GM19438 (cell line): ENCODE measurements around the gene GRM7.

Source experiments
- ATAC-seq: cut with Tn5 transposase; IDR thresholded peaks from one replicate; pipeline ENCODE4 v1.9.1; 2021; ENCODE audit warnings: low read depth; ENCODE audit not compliant: unreplicated experiment

The GRM7 gene

GRCh38 chr3:7692866-7693265, 832.0 kb downstream of the GRM7 start:
- no peak for ATAC-seq

GRCh38 chr3:7693976-7694375, 833.1 kb downstream of the GRM7 start:
- no peak for ATAC-seq

- ATAC-seq: no peak
These were observed 834.1 kb downstream of the GRM7 start for GRCh38 chr3:7695049-7695448.

GRCh38 chr3:7696320-7696719, 835.4 kb downstream of the GRM7 start:
- ATAC-seq: no peak

DNA sequence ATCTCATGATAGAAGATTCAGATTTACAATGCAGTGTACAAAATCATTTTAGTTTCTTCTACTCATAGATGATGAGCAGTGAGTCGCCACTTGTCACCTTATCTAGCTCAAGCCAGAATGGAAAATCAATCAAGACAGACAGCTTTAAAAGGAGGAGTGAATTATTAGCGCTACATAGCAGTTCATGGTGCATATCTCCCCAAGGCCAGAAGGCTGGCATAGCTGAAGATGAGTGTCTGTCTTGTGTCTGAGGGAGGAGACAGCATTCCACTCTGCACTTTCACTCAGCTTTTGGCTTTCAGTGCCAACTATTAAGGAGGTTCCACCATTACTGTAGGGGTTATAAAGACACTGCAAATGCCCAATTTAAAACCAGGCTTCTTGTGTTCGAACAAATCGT, 836.6 kb downstream of the GRM7 start:
- ATAC-seq: no peak

- no peak for ATAC-seq
These were observed 839.6 kb downstream of the GRM7 start for GRCh38 chr3:7700539-7700938.

DNA sequence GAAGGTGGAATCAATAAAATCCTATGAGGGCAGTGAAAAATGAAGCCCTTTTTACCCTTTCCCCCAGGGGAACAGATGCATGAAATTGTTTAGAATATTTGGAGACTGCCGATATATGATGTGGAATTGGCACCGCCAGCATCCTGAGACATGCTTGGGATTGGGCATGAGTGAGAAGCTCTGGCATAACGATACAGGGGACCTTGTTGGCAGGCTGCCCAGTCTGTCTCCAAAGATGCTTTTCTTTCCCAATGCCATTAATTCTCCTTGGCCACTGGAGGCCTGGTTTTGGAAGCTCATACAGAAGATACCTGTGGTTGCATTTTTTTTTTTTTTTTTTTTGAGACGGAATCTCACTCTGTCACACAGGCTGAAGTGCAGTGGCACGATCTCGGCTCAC, 840.1 kb downstream of the GRM7 start:
- ATAC-seq: no peak

DNA sequence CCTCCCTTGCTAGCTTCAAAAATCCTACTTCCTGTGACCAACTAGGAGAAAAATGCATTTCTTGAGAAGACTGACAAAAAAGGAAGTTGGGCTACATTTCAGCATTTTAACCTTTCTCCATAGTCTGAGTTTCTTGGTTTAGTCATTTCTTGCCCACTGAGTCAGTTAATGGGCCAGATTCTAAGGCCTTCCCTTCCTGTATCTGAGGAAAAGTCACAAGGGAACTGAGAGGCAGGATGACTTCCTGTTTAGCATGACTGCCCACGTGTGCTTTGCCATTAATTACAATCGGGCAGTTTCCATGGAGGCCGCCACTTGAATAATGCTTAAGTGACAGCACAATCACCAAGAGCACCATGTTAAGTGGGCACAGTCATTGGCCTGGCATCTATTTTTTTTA, 846.3 kb downstream of the GRM7 start:
- ATAC-seq: no peak

DNA sequence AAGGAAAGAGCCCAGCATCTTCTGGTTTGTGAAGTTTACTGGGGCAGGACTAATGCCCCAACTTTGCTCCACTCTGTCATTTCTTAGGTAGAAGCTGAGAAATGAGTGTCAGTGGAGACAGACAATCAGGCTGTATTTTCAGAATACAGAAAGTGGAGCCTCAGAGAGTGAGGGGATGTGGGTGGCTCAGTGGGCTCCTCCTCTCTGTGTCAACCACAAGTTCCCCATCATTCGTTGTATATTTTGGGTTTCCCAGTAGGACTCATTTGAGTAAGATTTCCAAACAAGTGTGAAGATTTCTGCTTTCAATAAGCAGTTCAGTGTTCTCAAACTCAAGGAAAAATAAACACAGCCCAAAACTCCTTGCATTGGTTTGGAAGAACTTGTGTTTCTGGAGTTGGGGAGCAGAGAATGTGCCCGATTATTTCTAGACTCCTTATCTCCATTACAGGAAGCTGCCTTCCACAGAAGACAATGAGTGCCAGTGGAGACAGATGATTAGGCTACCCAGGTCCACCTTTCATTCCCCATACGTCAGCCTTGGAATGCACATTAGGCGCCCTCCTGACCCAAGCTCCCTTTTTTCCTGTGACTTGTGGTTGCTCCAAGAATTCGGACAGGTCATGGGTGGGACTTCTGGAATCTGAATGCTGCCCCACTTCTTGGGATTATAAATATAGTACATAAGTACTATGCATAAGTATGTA, 848.6 kb downstream of the GRM7 start:
- ATAC-seq: no peak

- no peak for ATAC-seq
These were observed 849.4 kb downstream of the GRM7 start for GRCh38 chr3:7710284-7710683.

GRCh38 chr3:7713724-7714123, 852.8 kb downstream of the GRM7 start:
- no peak for ATAC-seq

DNA sequence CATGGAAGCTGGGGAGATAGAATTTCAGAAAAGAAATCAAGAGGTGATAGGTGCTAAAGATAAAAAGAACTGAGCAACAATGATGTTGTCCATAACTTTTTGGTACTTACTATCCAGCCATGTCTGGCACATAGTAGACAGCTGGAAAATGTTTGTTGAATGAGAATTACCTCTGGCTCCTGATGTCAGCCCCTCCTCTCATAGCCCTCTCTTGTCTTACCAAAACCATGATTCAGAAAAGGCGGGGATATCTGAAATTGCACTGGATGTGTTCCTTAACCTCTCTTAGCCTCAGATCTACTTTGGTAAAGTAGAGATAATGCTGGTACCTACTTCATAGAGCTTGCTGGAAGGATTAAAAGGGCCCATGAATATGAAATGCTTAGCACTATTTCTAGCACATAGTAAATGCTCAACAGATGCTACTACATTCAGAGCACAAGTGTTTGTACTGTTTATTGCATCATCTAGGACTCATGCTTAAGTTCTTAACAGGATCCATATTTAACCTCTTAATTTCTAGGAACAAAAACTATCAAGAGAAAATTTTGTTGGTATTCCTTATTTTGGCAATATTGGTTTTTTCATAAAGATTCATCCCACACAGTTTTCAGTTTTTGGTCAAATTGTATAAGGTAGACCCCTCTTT, 859.9 kb downstream of the GRM7 start:
- no peak for ATAC-seq

- ATAC-seq: no peak
These were observed 861.0 kb downstream of the GRM7 start for GRCh38 chr3:7721869-7722268.

DNA sequence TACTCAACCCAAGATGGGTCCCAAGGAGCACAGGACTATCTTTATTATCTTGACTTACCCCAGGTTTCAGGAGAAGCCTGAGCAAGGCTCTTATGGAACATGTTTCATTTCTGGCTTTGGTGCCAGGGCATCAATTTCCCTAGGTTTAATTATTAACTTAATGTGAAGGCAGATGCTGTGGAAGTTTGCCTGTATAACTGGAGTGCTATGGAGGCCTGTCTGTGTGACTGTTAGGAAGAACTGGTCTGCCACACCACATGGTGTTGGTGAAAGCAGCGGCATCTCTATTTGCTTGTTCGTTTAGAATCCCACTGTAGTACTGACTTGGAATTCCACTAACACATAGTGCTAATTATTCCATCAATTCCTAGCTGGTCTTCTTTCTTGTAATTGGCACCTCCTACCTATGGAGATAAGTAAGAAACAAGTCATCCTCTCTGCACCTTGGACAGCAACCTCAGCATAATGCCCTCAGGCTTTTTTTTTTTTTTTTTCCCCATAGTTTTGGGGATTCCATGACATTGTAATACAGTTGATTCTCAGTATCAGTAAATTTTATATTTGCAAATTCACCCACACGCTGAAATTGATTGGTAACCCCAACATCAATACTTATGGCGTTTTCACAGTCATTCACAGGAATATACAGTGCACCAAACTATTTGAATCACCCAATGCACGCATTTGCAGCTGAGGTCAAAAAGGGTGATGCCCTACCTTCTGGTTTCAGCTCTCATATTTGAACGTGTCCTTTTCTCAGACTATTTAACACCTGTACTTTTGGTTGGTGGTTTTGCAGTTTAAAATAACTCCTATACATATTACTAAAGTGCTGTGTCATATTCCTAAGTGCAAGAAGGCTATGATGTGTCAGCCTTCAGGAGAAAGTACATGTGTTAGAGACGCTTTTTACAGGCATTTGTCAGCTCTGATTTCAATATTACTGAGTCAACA, 867.9 kb downstream of the GRM7 start:
- no peak for ATAC-seq

- ATAC-seq: no peak
These were observed 873.0 kb downstream of the GRM7 start for GRCh38 chr3:7733933-7734332.

GRCh38 chr3:7734456-7734855, 873.5 kb downstream of the GRM7 start:
- no peak for ATAC-seq

DNA sequence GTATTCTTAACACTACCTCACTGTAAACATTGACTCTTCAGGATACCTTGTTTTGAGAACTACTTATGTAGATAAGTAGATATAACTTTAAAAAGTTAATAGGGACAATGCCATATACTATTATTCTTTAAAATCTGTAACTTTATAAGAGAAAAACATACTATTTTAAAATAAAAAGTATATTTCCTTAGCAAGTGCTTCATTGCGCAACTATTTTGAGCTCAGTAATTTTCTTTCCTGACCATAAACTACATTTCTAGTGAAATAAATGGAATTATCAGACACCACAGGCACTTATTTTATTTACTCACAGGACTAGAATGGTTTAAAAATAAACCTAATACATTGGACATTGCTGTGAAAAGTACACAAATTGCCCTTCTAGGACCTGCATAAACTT, 876.3 kb downstream of the GRM7 start:
- ATAC-seq: no peak

DNA sequence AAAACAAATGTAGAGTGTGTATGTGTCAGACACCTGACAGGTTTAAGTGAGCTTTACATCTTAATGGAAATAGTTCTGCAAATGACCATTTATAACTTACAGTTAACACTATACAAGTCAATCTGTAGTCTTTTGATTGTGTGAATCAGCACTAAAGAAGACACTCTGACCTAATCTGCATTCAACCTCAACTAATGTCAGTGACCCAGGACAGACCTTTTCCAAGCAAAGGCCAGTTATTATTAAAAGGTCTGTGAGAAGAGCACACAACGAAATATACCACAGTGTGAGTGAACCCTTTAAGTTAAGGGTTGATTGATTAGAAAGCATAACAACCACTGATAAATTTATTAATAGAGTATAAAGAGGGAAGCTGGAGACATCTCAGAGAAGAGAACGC, 878.8 kb downstream of the GRM7 start:
- ATAC-seq: no peak

DNA sequence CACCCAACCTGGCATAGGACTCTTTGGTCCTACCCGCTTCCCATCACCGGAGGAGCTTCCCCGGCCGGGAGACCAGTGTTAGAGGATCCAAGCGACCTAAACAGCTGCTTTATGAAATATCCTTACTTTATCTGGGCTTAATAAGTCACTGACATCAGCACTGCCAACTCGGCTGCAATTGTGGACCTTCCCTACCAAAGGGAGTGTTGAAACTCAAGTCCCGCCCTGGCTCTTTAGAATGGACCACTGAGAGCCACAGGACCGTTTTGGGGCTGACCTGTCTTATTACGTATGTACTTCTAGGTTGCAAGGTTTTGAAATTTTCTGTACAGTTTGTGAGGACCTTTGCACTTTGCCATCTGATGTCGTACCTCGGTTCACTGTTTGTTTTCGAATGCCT, 879.5 kb downstream of the GRM7 start:
- no peak for ATAC-seq

GRCh38 chr3:7744850-7745249, 883.9 kb downstream of the GRM7 start:
- ATAC-seq: no peak

GRCh38 chr3:7745711-7746110, 884.8 kb downstream of the GRM7 start:
- ATAC-seq: no peak
